HL-60/S4 treated with phorbol 12-myristate 13-acetate at 8.2 ng/mL for 4 days and 3 days (cell line): ENCODE results near the gene MESD.

ENCODE experiments used
- in situ Hi-C: fragments of 300-500 bp; cut with MboI; formaldehyde crosslinking; loops from 2 replicates; pipeline ENCODE4 v1.15.0; 2022; ENCODE audit warnings: low sequenced_read_pairs

MESD gene

GRCh38 chr15:80992441-80992840 is 2.8 kb upstream of the MESD start:
- in situ Hi-C loops, result loop anchor here (25.0 kb wide), 1 partner anchor 120 kb away; no protein-coding TSS in a partner anchor

- in situ Hi-C loops, result loop anchor here (25.0 kb wide), 1 partner anchor 120 kb away; no protein-coding TSS in a partner anchor
Measured at GRCh38 chr15:80992006-80992405, 2.4 kb upstream of the MESD start.

GRCh38 chr15:80991421-80991820 is 1.8 kb upstream of the MESD start:
- in situ Hi-C loops, result loop anchor here (25.0 kb wide), 1 partner anchor 121 kb away; no protein-coding TSS in a partner anchor

- in situ Hi-C loops, result loop anchor here (25.0 kb wide), 1 partner anchor 121 kb away; no protein-coding TSS in a partner anchor
Measured at GRCh38 chr15:80990955-80991354, 1.3 kb upstream of the MESD start.

- in situ Hi-C loops, result loop anchor here (25.0 kb wide), 1 partner anchor 123 kb away; no protein-coding TSS in a partner anchor
Measured at GRCh38 chr15:80989081-80989517, 520 bp downstream of the MESD start.

- in situ Hi-C loops, result loop anchor here (25.0 kb wide), 1 partner anchor 124 kb away; no protein-coding TSS in a partner anchor
Measured at GRCh38 chr15:80988148-80988796, 1.3 kb downstream of the MESD start.

GRCh38 chr15:80986487-80986886 is 3.1 kb downstream of the MESD start:
- in situ Hi-C loops, result loop anchor here (25.0 kb wide), 1 partner anchor 126 kb away; no protein-coding TSS in a partner anchor

GRCh38 chr15:80985981-80986380 is 3.6 kb downstream of the MESD start:
- in situ Hi-C loops, result loop anchor here (25.0 kb wide), 1 partner anchor 126 kb away; no protein-coding TSS in a partner anchor

- in situ Hi-C loops, result loop anchor here (25.0 kb wide), 1 partner anchor 127 kb away; no protein-coding TSS in a partner anchor
Measured at GRCh38 chr15:80984856-80985255, 4.8 kb downstream of the MESD start.

- in situ Hi-C loops, result loop anchor here (25.0 kb wide), 1 partner anchor 129 kb away; no protein-coding TSS in a partner anchor
Measured at GRCh38 chr15:80982839-80983238, 6.8 kb downstream of the MESD start.

GRCh38 chr15:80982205-80982604 is 7.4 kb downstream of the MESD start:
- in situ Hi-C loops, result loop anchor here (25.0 kb wide), 1 partner anchor 130 kb away; no protein-coding TSS in a partner anchor

- in situ Hi-C loops, result loop anchor here (5.0 to 25.0 kb wide), 3 partner anchors 133 to 525 kb away; no protein-coding TSS in a partner anchor
Measured at GRCh38 chr15:80979538-80980200, 9.9 kb downstream of the MESD start.

GRCh38 chr15:80978685-80979329 is 10.8 kb downstream of the MESD start:
- in situ Hi-C loops, result loop anchor here (5.0 to 25.0 kb wide), 3 partner anchors 133 to 524 kb away; no protein-coding TSS in a partner anchor

- in situ Hi-C loops, result loop anchor here (5.0 to 25.0 kb wide), 3 partner anchors 135 to 523 kb away; no protein-coding TSS in a partner anchor
Measured at GRCh38 chr15:80977627-80978036, 12.0 kb downstream of the MESD start.

- in situ Hi-C loops, result loop anchor here (5.0 to 25.0 kb wide), 3 partner anchors 135 to 522 kb away; no protein-coding TSS in a partner anchor
Measured at GRCh38 chr15:80976851-80977250, 12.8 kb downstream of the MESD start.

GRCh38 chr15:80974914-80975313 is 14.7 kb downstream of the MESD start:
- in situ Hi-C loops, result loop anchor here (5.0 to 25.0 kb wide), 3 partner anchors 137 to 520 kb away; no protein-coding TSS in a partner anchor

GRCh38 chr15:80972276-80972675 is 17.3 kb downstream of the MESD start:
- in situ Hi-C loops, result loop anchor here (10.0 kb wide), 1 partner anchor 517 kb away; no protein-coding TSS in a partner anchor

- in situ Hi-C loops, result loop anchor here (10.0 kb wide), 1 partner anchor 516 kb away; no protein-coding TSS in a partner anchor
Measured at GRCh38 chr15:80971143-80971542, 18.5 kb downstream of the MESD start.

- in situ Hi-C loops, result loop anchor here (10.0 kb wide), 1 partner anchor 516 kb away; no protein-coding TSS in a partner anchor
Measured at GRCh38 chr15:80970658-80971057, 19.0 kb downstream of the MESD start.

- in situ Hi-C loops, result loop anchor here (10.0 kb wide), 1 partner anchor 515 kb away; no protein-coding TSS in a partner anchor
Measured at GRCh38 chr15:80970018-80970657, 19.5 kb downstream of the MESD start.
